Ovary (tissue), 3 donors: ENCODE measurements around the gene VCAN.

Experiments
- CTCF ChIP-seq, 3 donors: fragments of 450-650 bp in 2 of 3; fragments of 200-600 bp in 1 of 3; IDR thresholded peaks; one replicate each; pipeline versions ENCODE4 v1.5.1 to v1.8.0; 2016 to 2022; ENCODE audit warnings: antibody characterized with exemption in 3 of 3, mild to moderate bottlenecking in 1 of 3
- EP300 ChIP-seq: sonication (generic); formaldehyde crosslinking; IDR thresholded peaks from one replicate; pipeline ENCODE4 v1.6.1; 2017; ENCODE audit warnings: antibody characterized with exemption
- POLR2A ChIP-seq: fragments of 450-650 bp; IDR thresholded peaks from one replicate; pipeline ENCODE4 v1.6.1; 2017; ENCODE audit warnings: antibody characterized with exemption, mild to moderate bottlenecking, moderate library complexity
- donor health status: DM: no; HTN: no; CAD: no.

- TF ChIP-seq POLR2A = no peak
- TF ChIP-seq CTCF (IDR thresholded peaks at IDR 0.05) = no peak
- TF ChIP-seq EP300 = no peak
Measured at GRCh38 chr5:83548581-83548980, 77.0 kb downstream of the VCAN start.
